ENCODE data around the gene METTL6.

Gene METTL6

GRCh38 chr3:15361494-15362214, 65.7 kb downstream of the METTL6 start:
- peak; percentile 36 for DNase-seq

- no peak for DNase-seq
These were observed 66.4 kb downstream of the METTL6 start for GRCh38 chr3:15360788-15361493.
